ENCODE results near the gene ALDH1L1. TPM values are rescaled to one million over a fixed set of nuclear protein-coding genes. Genes with fewer than 3 reads are reported as not detected.

ALDH1L1 gene
- total RNA-seq, 2 donors from 2014 or later, result 54.7 to 65.3 TPM

- Histone ChIP-seq H3K4me1 (peaks cover 5% of the 10 kb centered on the region), H3K9me3 (no peaks in the 10 kb centered on the region), H3K36me3 (replicated peaks in 1 of 2; ENCODE audit: insufficient read depth in 1 of 2, low read depth in 2 of 2) (no peaks in the 10 kb centered on the region), H3K4me3 (no peak overlapping the region), H3K27ac (no peak overlapping the region), H3K27me3 (no peaks in the 10 kb centered on the region)
- WGBS, 2 donors, result 80 to 100% methylated on average over 2 of the region's 2 CpGs
- ATAC-seq (no peak), DNase-seq (no peak)
- TF ChIP-seq POLR2A (IDR thresholded peaks at IDR 0.05) (no peak), CTCF (IDR thresholded peaks at IDR 0.05) (no peak)
- intact Hi-C loops (cut with DNase I), result no loop called here
These were observed 25.1 kb downstream of the ALDH1L1 start for GRCh38 chr3:126155280-126155640.

- Histone ChIP-seq H3K27ac (no peak overlapping the region), H3K36me3 (replicated peaks in 1 of 2; ENCODE audit: insufficient read depth in 1 of 2, low read depth in 2 of 2) (no peaks in the 10 kb centered on the region), H3K27me3 (no peaks in the 10 kb centered on the region), H3K4me1 (peaks cover 5% of the 10 kb centered on the region), H3K4me3 (no peak overlapping the region), H3K9me3 (no peaks in the 10 kb centered on the region)
- intact Hi-C loops (cut with DNase I), result no loop called here
- TF ChIP-seq CTCF (IDR thresholded peaks at IDR 0.05) (no peak), POLR2A (IDR thresholded peaks at IDR 0.05) (no peak)
- ATAC-seq (no peak), DNase-seq (peak in 2 of 4 donors; percentile 31 to 62)
- WGBS, 2 donors, result 70 to 75% methylated on average over 11 to 13 of the region's 13 CpGs
These were observed 25.8 kb downstream of the ALDH1L1 start for GRCh38 chr3:126154391-126155279.

GRCh38 chr3:126153695-126154360, 26.6 kb downstream of the ALDH1L1 start:
- 92 to 95% methylated on average over 5 to 7 of the region's 8 CpGs for WGBS, 2 donors
- H3K36me3 ChIP-seq (replicated peaks in 1 of 2; ENCODE audit: insufficient read depth in 1 of 2, low read depth in 2 of 2), result no peaks in the 10 kb centered on the region
- no peak overlapping the region for H3K4me3 ChIP-seq
- intact Hi-C loops (cut with DNase I), result no loop called here
- peaks cover 5% of the 10 kb centered on the region for H3K4me1 ChIP-seq
- TF ChIP-seq POLR2A (IDR thresholded peaks at IDR 0.05), result no peak
- TF ChIP-seq CTCF (IDR thresholded peaks at IDR 0.05), result no peak
- H3K9me3 ChIP-seq, result no peaks in the 10 kb centered on the region
- H3K27ac ChIP-seq, result no peak overlapping the region
- peak in 1 of 4 donors; percentile 7 for DNase-seq
- no peak for ATAC-seq
- H3K27me3 ChIP-seq, result no peaks in the 10 kb centered on the region

GRCh38 chr3:126152901-126153694, 27.3 kb downstream of the ALDH1L1 start:
- no peaks in the 10 kb centered on the region for H3K36me3 ChIP-seq (replicated peaks in 1 of 2; ENCODE audit: insufficient read depth in 1 of 2, low read depth in 2 of 2)
- no peak for ATAC-seq

More at GRCh38 chr3:126152901-126153694, 27.3 kb downstream of the ALDH1L1 start:
- H3K9me3 ChIP-seq, result no peaks in the 10 kb centered on the region
- intact Hi-C loops (cut with DNase I), result no loop called here
- H3K4me1 ChIP-seq, result peaks cover 2% of the 10 kb centered on the region
- no peaks in the 10 kb centered on the region for H3K27me3 ChIP-seq
- TF ChIP-seq CTCF (IDR thresholded peaks at IDR 0.05) (no peak), POLR2A (IDR thresholded peaks at IDR 0.05) (no peak)
- H3K27ac ChIP-seq, result no peak overlapping the region
- no peak for DNase-seq
- no peak overlapping the region for H3K4me3 ChIP-seq
- 91 to 93% methylated on average over 11 to 12 of the region's 13 CpGs for WGBS, 2 donors

Data from body of pancreas (tissue), 4 donors.